Bone marrow (tissue), 2 donors: Measurements from ENCODE around the gene CLPTM1L.
"Not testable (repeated sequence)": the region's sequence is repeated elsewhere in the genome, so short reads cannot be mapped to it uniquely, and the experiment has no call there.

ENCODE experiments used
- DNase-seq, 2 donors: peaks; one replicate each; lab custom pipeline; 2025; lab: John Stamatoyannopoulos, UW

Gene CLPTM1L

GRCh38 chr5:1292139-1292538, 52.8 kb downstream of the CLPTM1L start:
- DNase-seq, result no peak

- no peak for DNase-seq
These were observed 53.3 kb downstream of the CLPTM1L start for GRCh38 chr5:1291611-1292080.

GRCh38 chr5:1290956-1291355, 53.9 kb downstream of the CLPTM1L start:
- not testable (repeated sequence) for DNase-seq

GRCh38 chr5:1289559-1289958, 55.3 kb downstream of the CLPTM1L start:
- DNase-seq, result not testable (repeated sequence)

GRCh38 chr5:1288439-1289335, 56.2 kb downstream of the CLPTM1L start:
- no peak for DNase-seq

GRCh38 chr5:1285883-1286291, 59.0 kb downstream of the CLPTM1L start:
- DNase-seq, result no peak

- no peak for DNase-seq
These were observed 59.8 kb downstream of the CLPTM1L start for GRCh38 chr5:1285141-1285540.

GRCh38 chr5:1284336-1284970, 60.4 kb downstream of the CLPTM1L start:
- DNase-seq, result not testable (repeated sequence)

- DNase-seq, result not testable (repeated sequence)
These were observed 61.2 kb downstream of the CLPTM1L start for GRCh38 chr5:1283729-1284041.

- DNase-seq, result not testable (repeated sequence)
These were observed 61.7 kb downstream of the CLPTM1L start for GRCh38 chr5:1282993-1283728.

- DNase-seq, result no peak
These were observed 62.5 kb downstream of the CLPTM1L start for GRCh38 chr5:1282131-1282992.

GRCh38 chr5:1281038-1281882, 63.6 kb downstream of the CLPTM1L start:
- DNase-seq, result no peak

GRCh38 chr5:1280177-1281037, 64.5 kb downstream of the CLPTM1L start:
- no peak for DNase-seq

- no peak for DNase-seq
These were observed 65.3 kb downstream of the CLPTM1L start for GRCh38 chr5:1279443-1280151.

- DNase-seq, result no peak
These were observed 66.0 kb downstream of the CLPTM1L start for GRCh38 chr5:1278656-1279442.

- DNase-seq, result no peak
These were observed 66.7 kb downstream of the CLPTM1L start for GRCh38 chr5:1278216-1278615.

- no peak for DNase-seq
These were observed 67.1 kb downstream of the CLPTM1L start for GRCh38 chr5:1277781-1278180.

GRCh38 chr5:1277331-1277730, 67.6 kb downstream of the CLPTM1L start:
- no peak for DNase-seq
